Lower lobe of right lung (tissue), 2 donors: ENCODE results near the gene CTCFL. TPM values are rescaled to one million over a fixed set of nuclear protein-coding genes. Genes with fewer than 3 reads are reported as not detected.

ENCODE experiments used
- ATAC-seq, 2 donors: fragments of 200-7000 bp; cut with Tn5 transposase; one replicate each; pipeline ENCODE4 v1.9.1; 2020 to 2022; ENCODE audit warnings: mild to moderate bottlenecking in 2 of 2, moderate library complexity in 2 of 2
- DNase-seq: peaks from one replicate; pipeline ENCODE4 v3.0.0-alpha.2; 2020
- H3K27ac ChIP-seq: fragments of 200-600 bp; one replicate; pipeline ENCODE4 v1.8.0; 2022
- H3K27me3 ChIP-seq: fragments of 200-600 bp; one replicate; pipeline ENCODE4 v1.8.0; 2022; ENCODE audit warnings: low read depth
- H3K36me3 ChIP-seq: fragments of 200-600 bp; one replicate; pipeline ENCODE4 v1.8.0; 2022; ENCODE audit warnings: mild to moderate bottlenecking
- H3K4me1 ChIP-seq: fragments of 200-600 bp; one replicate; pipeline ENCODE4 v1.8.0; 2022
- H3K4me3 ChIP-seq: fragments of 200-600 bp; one replicate; pipeline ENCODE4 v1.8.0; 2022; ENCODE audit warnings: mild to moderate bottlenecking
- H3K9me3 ChIP-seq: fragments of 200-600 bp; one replicate; pipeline ENCODE4 v1.8.0; 2022
- intact Hi-C: fragments of 100-400 bp; cut with DNase I; formaldehyde crosslinking; loops from one replicate; pipeline ENCODE4 v1.11.0; 2022
- total RNA-seq: library from RNA; stranded (reverse); fragmentation: NEBNext Ultra II Directional; extraction: Animal tissue kit (Norgen Biotek cat#: 25700); gene quantifications from one replicate; pipeline ENCODE4 v1.2.1, GENCODE V29; 2021
- TF ChIP-seq, protein P1 (sequence below): fragments of 200-600 bp; IDR thresholded peaks from one replicate; pipeline ENCODE4 v1.8.0; 2022; ENCODE audit warnings: antibody characterized with exemption, mild to moderate bottlenecking
- donor health status: DM: no; HTN: yes; CAD: no; lungs with severe emphysema.

The CTCFL gene
- total RNA-seq, 1 donor from 2014 or later: not detected

DNA sequence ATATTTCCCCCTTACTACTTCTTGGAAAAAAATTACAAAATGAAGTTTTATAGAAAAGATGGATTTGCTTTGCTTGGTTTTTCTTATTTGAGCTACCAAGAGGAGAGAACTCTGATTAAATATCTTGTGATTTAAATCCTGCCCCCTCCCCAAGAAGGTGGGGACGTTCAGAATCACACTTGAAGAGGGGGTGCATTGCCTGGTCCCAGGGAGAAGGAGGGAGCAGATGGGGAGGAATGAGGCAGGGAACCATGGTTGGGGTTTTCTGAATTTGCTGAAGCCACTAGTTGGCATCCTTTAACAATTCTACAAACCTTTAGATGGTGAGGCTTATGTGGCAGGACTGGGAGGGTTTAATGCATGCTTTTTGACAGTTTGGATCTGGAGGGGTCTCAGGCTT is 41.5 kb upstream of the CTCFL start:
- H3K36me3 ChIP-seq: no peaks in the 10 kb centered on the region
- no peaks in the 10 kb centered on the region for H3K27me3 ChIP-seq
- intact Hi-C loops: no loop called here
- H3K9me3 ChIP-seq: no peaks in the 10 kb centered on the region
- ATAC-seq (no peak), DNase-seq (no peak)
- H3K27ac ChIP-seq: no peak overlapping the region
- no peak overlapping the region for H3K4me3 ChIP-seq
- H3K4me1 ChIP-seq: no peaks in the 10 kb centered on the region
- TF ChIP-seq, protein P1, sequence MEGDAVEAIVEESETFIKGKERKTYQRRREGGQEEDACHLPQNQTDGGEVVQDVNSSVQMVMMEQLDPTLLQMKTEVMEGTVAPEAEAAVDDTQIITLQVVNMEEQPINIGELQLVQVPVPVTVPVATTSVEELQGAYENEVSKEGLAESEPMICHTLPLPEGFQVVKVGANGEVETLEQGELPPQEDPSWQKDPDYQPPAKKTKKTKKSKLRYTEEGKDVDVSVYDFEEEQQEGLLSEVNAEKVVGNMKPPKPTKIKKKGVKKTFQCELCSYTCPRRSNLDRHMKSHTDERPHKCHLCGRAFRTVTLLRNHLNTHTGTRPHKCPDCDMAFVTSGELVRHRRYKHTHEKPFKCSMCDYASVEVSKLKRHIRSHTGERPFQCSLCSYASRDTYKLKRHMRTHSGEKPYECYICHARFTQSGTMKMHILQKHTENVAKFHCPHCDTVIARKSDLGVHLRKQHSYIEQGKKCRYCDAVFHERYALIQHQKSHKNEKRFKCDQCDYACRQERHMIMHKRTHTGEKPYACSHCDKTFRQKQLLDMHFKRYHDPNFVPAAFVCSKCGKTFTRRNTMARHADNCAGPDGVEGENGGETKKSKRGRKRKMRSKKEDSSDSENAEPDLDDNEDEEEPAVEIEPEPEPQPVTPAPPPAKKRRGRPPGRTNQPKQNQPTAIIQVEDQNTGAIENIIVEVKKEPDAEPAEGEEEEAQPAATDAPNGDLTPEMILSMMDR: no peak

DNA sequence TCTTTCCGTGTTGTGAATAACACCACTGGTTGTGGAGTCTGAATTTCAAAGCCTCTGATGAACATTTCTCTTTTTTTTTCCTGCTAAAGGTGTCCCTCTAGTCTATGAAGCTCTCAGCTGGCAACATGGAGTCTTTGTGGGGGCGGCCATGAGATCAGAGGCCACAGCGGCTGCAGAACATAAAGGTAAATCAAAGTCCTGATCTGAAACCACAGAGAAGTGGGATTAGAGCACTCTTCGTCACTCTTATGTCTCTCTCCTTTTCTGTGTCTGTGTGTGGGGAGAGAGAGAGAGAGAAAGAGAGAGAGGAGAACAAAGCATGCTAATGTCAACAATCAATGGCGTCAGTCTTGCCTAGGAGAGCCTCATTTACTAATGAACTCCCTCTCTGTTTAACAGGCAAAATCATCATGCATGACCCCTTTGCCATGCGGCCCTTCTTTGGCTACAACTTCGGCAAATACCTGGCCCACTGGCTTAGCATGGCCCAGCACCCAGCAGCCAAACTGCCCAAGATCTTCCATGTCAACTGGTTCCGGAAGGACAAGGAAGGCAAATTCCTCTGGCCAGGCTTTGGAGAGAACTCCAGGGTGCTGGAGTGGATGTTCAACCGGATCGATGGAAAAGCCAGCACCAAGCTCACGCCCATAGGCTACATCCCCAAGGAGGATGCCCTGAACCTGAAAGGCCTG is 40.2 kb upstream of the CTCFL start:
- TF ChIP-seq, protein P1: no peak

DNA sequence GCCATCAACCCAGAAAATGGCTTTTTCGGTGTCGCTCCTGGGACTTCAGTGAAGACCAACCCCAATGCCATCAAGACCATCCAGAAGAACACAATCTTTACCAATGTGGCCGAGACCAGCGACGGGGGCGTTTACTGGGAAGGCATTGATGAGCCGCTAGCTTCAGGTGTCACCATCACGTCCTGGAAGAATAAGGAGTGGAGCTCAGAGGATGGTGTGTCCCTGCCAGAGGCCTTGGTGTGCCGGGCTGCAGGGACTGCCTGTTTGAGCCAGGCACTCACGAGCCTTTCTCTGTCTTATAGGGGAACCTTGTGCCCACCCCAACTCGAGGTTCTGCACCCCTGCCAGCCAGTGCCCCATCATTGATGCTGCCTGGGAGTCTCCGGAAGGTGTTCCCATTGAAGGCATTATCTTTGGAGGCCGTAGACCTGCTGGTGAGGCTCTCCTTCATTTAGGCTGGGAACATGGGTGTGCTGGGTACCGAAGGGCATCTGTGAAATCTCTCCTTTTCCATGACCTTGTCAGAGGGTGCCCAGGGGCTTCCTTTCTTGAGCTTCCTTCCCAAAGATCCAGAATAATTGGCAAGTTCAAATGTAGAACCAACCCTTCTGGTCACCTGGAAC is 39.4 kb upstream of the CTCFL start:
- intact Hi-C loops: no loop called here

More for the DNA sequence above, 40.2 kb upstream of the CTCFL start:
- Histone ChIP-seq H3K9me3 (no peaks in the 10 kb centered on the region), H3K4me3 (no peak overlapping the region), H3K36me3 (no peaks in the 10 kb centered on the region), H3K27ac (no peak overlapping the region), H3K27me3 (peaks cover 3% of the 10 kb centered on the region), H3K4me1 (no peaks in the 10 kb centered on the region)
- intact Hi-C loops: no loop called here
- ATAC-seq: no peak
- DNase-seq: no peak

DNA sequence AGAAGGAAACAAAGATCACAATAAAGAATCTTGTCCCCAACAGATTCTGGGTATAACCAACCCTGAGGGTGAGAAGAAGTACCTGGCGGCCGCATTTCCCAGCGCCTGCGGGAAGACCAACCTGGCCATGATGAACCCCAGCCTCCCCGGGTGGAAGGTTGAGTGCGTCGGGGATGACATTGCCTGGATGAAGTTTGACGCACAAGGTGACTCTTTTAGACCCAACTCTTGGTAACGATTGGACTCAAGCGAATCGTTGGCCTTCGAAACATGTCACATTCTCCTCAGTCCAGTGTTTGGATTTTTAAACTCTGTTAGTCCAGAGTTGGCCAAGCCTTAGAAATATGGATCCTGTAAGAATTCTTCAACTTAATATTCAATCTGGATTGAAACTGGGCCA is 38.6 kb upstream of the CTCFL start:
- TF ChIP-seq, protein P1: no peak
- Histone ChIP-seq H3K27me3 (peaks cover 6% of the 10 kb centered on the region), H3K4me1 (no peaks in the 10 kb centered on the region), H3K9me3 (no peaks in the 10 kb centered on the region), H3K4me3 (no peak overlapping the region), H3K27ac (no peak overlapping the region), H3K36me3 (no peaks in the 10 kb centered on the region)
- ATAC-seq (no peak), DNase-seq (no peak)
- intact Hi-C loops: no loop called here

More for the DNA sequence above, 39.4 kb upstream of the CTCFL start:
- Histone ChIP-seq H3K36me3 (no peaks in the 10 kb centered on the region), H3K27ac (no peak overlapping the region), H3K4me1 (no peaks in the 10 kb centered on the region), H3K9me3 (no peaks in the 10 kb centered on the region), H3K4me3 (no peak overlapping the region), H3K27me3 (peaks cover 3% of the 10 kb centered on the region)
- ATAC-seq (no peak), DNase-seq (no peak)
- TF ChIP-seq, protein P1: no peak

DNA sequence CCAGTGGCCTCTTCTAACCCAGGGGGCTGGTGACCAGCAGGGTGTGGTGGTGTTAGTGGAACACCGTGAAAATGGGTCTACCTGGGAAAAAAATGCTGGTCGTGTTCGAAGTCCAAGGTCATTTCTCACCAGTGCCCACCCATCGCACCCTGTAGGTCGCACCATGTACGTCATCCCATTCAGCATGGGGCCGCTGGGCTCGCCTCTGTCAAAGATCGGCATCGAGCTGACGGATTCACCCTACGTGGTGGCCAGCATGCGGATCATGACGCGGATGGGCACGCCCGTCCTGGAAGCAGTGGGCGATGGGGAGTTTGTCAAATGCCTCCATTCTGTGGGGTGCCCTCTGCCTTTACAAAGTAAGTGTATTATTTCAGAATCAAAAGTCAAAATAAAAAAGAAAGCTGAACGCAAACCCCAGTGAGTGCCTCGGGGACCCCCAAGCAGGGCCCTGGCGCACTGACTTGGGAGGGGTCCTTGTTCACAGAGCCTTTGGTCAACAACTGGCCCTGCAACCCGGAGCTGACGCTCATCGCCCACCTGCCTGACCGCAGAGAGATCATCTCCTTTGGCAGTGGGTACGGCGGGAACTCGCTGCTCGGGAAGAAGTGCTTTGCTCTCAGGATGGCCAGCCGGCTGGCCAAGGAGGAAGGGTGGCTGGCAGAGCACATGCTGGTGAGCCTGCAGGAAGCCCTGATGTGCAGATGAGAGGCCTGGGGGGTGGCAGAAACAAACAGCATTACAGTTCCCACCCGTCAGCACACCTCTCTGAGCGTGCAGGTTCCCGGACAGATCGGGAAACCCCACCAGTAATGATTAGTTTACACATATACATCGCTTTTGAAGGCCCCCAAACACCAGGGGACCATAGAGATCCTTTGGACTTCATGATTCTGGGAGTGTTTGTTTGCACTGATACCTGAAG is 37.9 kb upstream of the CTCFL start:
- intact Hi-C loops: no loop called here
- no peaks in the 10 kb centered on the region for H3K4me1 ChIP-seq
- DNase-seq (no peak), ATAC-seq (no peak)
- TF ChIP-seq, protein P1: no peak
- no peak overlapping the region for H3K4me3 ChIP-seq
- H3K27me3 ChIP-seq: peaks cover 12% of the 10 kb centered on the region
- H3K9me3 ChIP-seq: no peaks in the 10 kb centered on the region
- no peaks in the 10 kb centered on the region for H3K36me3 ChIP-seq
- no peak overlapping the region for H3K27ac ChIP-seq
